ENCODE results near the gene TMEM132E. TPM values are rescaled to one million over a fixed set of nuclear protein-coding genes. Genes with fewer than 3 reads are reported as not detected.

The TMEM132E gene, protein sequence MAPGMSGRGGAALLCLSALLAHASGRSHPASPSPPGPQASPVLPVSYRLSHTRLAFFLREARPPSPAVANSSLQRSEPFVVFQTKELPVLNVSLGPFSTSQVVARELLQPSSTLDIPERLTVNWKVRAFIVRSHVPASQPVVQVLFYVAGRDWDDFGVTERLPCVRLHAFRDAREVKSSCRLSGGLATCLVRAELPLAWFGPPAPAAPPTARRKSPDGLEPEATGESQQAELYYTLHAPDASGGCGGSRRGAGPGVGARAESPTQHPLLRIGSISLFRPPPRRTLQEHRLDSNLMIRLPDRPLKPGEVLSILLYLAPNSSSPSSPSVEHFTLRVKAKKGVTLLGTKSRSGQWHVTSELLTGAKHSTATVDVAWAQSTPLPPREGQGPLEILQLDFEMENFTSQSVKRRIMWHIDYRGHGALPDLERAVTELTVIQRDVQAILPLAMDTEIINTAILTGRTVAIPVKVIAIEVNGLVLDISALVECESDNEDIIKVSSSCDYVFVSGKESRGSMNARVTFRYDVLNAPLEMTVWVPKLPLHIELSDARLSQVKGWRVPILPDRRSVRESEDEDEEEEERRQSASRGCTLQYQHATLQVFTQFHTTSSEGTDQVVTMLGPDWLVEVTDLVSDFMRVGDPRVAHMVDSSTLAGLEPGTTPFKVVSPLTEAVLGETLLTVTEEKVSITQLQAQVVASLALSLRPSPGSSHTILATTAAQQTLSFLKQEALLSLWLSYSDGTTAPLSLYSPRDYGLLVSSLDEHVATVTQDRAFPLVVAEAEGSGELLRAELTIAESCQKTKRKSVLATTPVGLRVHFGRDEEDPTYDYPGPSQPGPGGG (N-terminal part only)
- total RNA-seq = not detected in 2 replicates

GRCh38 chr17:34579017-34579946, at the start of gene TMEM132E:
TSS of gene TMEM132E (plus strand) at chr17:34579582. CDS start at chr17:34581077, 1,495 bp downstream.

Other genes with a start within 250 kb of the TMEM132E start
- not detected in 2 replicates for gene CCL13, start 223.1 kb upstream of the TMEM132E start, total RNA-seq
- not detected in 2 replicates for gene CCL1, start 216.3 kb upstream of the TMEM132E start, total RNA-seq

Measured in aortic smooth muscle cell (primary cell).